ENCODE measurements around the gene SH3RF2. TPM values are rescaled to one million over a fixed set of nuclear protein-coding genes. Genes with fewer than 3 reads are reported as not detected.

SH3RF2 gene
- total and polyA plus RNA-seq, 9 of the 15 experiments (the other 6 are each of a cell fraction or from before 2014, with no cell fraction given): 0.05 TPM; not detected in 8

DNA sequence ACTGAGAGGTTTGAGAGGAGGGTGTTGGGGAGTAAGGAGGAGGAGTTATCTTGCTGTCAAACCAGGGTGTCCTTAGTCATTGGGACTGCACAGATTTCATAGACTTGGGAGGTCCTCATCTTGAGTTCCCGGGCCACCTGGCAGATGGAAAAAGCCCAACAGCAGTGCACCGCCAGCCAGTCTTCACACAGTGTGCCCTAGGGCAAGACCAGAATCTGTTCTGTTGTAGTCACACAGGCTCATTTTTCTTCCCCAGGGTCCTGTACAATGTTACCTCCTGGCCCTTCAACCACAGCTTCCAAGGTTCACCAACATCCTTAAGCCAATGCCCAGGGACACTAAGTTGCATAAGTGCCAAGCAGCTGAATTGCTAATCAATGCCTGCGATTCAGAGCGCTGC lies 148.0 kb downstream of the SH3RF2 start (continued):
- TF ChIP-seq, protein P1, sequence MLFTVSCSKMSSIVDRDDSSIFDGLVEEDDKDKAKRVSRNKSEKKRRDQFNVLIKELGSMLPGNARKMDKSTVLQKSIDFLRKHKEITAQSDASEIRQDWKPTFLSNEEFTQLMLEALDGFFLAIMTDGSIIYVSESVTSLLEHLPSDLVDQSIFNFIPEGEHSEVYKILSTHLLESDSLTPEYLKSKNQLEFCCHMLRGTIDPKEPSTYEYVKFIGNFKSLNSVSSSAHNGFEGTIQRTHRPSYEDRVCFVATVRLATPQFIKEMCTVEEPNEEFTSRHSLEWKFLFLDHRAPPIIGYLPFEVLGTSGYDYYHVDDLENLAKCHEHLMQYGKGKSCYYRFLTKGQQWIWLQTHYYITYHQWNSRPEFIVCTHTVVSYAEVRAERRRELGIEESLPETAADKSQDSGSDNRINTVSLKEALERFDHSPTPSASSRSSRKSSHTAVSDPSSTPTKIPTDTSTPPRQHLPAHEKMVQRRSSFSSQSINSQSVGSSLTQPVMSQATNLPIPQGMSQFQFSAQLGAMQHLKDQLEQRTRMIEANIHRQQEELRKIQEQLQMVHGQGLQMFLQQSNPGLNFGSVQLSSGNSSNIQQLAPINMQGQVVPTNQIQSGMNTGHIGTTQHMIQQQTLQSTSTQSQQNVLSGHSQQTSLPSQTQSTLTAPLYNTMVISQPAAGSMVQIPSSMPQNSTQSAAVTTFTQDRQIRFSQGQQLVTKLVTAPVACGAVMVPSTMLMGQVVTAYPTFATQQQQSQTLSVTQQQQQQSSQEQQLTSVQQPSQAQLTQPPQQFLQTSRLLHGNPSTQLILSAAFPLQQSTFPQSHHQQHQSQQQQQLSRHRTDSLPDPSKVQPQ (CRISPR knock-in tag; IDR thresholded peaks at IDR 0.05; ENCODE audit: borderline replicate concordance): no peak
- no peak for TF ChIP-seq FOXJ3 (CRISPR knock-in tag; IDR thresholded peaks at IDR 0.05)
- no peak for TF ChIP-seq RBM34 (IDR thresholded peaks at IDR 0.05; ENCODE audit: borderline replicate concordance, insufficient read depth, low read length)
- TF ChIP-seq ZNF780A (CRISPR knock-in tag; IDR thresholded peaks at IDR 0.05): no peak
- no peak for TF ChIP-seq FIP1L1 (IDR thresholded peaks at IDR 0.05; ENCODE audit: low read depth, low read length, poor library complexity, severe bottlenecking)
- no peak for TF ChIP-seq DACH1 (IDR thresholded peaks at IDR 0.05; ENCODE audit: partially characterized antibody)
- TF ChIP-seq ARHGAP35 (IDR thresholded peaks at IDR 0.05; ENCODE audit: partially characterized antibody): no peak

DNA sequence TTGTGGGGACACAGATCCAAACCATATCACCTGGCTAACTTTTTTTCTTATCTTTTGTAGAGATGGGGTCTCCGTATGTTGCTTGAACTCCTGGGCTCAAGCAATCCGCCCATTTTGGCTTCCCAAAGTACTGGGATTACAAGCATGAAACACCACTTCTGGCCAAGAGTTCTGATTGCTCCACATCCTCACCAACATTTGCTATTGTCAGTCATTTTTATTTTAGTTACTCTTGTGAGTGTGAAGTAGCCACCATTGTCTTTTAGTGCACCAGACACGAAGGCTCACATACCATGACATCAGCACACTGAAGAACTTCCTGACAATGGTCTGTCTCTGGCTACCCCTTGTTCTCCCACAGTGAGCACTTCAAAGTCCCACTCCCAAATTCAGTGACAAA lies 151.7 kb downstream of the SH3RF2 start:
- no peaks in the 10 kb centered on the region for H3K9me3 ChIP-seq (replicated peaks; ENCODE audit: control insufficient read depth, insufficient read depth, low read depth, low read length)
- FAIRE-seq (peak; percentile 44), ATAC-seq (no peak), DNase-seq (ENCODE audit: extremely low read depth in 1 of 4, low spot score in 3 of 4) (no peak)
- peaks cover 0 to 7% of the 10 kb centered on the region in 2 experiments; a peak in 1 of 5 replicates for H3K27me3 ChIP-seq (ENCODE audit: control insufficient read depth in 2 of 2, insufficient read depth in 2 of 2, low read length in 2 of 2)
- ChIA-PET CTCF (ENCODE audit: low intra/inter-chr PET ratio) (no interaction called here), POLR2A (no interaction called here)
- H3K4me1 ChIP-seq (replicated peaks in 1 of 2; ENCODE audit: control insufficient read depth in 2 of 2, insufficient read depth in 2 of 2, low read length in 2 of 2): no peaks in the 10 kb centered on the region
- no peaks in the 10 kb centered on the region for H3K79me2 ChIP-seq (ENCODE audit: control insufficient read depth, insufficient read depth, low read length)
- 9% methylated on average over 3 of the region's 3 CpGs for WGBS (ENCODE audit: insufficient coverage, low coverage, missing lambda C conversion rate)
- H3K4me3 ChIP-seq: no peak overlapping the region
- H4K20me1 ChIP-seq (replicated peaks; ENCODE audit: control insufficient read depth, insufficient read depth, low read length): no peaks in the 10 kb centered on the region
- in situ Hi-C loops (cut with MboI) (no loop called here), intact Hi-C loops (cut with micrococcal nuclease) (no loop called here)
- no peak overlapping the region for H3K4me2 ChIP-seq (ENCODE audit: insufficient read depth, low read length)
- no TSS peak for BruUV-seq (replicated peaks)
- TF ChIP-seq MTA1 (IDR thresholded peaks at IDR 0.05; ENCODE audit: borderline replicate concordance): no peak
- no peak for TF ChIP-seq BMI1 (IDR thresholded peaks at IDR 0.05; ENCODE audit: low read length)
- no peak for TF ChIP-seq PHB2 (IDR thresholded peaks at IDR 0.05; ENCODE audit: low read depth)
- H3K9ac ChIP-seq (ENCODE audit: insufficient read depth in 1 of 2, low read depth in 2 of 2, low read length in 2 of 2): no peak overlapping the region
- no peaks in the 10 kb centered on the region for H3K36me3 ChIP-seq (ENCODE audit: control insufficient read depth, insufficient read depth, low read length)
- H2AFZ ChIP-seq (ENCODE audit: low read depth, low read length): no peak overlapping the region
- H3K27ac ChIP-seq (ENCODE audit: extremely low read depth, low read depth, low read length): no peak overlapping the region
- H3K9me1 ChIP-seq (ENCODE audit: control insufficient read depth, insufficient read depth, low read length): no peaks in the 10 kb centered on the region

Measured in K562 (cell line).